Pancreas (tissue), 10 donors: Measurements from ENCODE around the gene THTPA. TPM values are rescaled to one million over a fixed set of nuclear protein-coding genes. Genes with fewer than 3 reads are reported as not detected.
A peak's percentile ranks its signal among the peaks of the same experiment; 100 is the strongest.

ENCODE experiments used
- ATAC-seq, 4 donors: fragments of 200-7000 bp; cut with Tn5 transposase; one replicate each; pipeline versions ENCODE4 v1.8.0 to v1.9.1; 2020; ENCODE audit warnings: mild to moderate bottlenecking in 4 of 4, moderate library complexity in 4 of 4
- DNase-seq, 6 donors: peaks; one replicate each; pipeline ENCODE4 v3.0.0-alpha.2; 2020
- FAIRE-seq: peaks from 2 replicates; lab custom pipeline; 2012; peaks lifted over from hg19 to GRCh38; lab: Jason Lieb, UNC
- H3K27ac ChIP-seq, 4 donors: fragments of 200-600 bp; sonication (generic); 1 replicate in 3 of 4; 2 replicates in 1 of 4; pipeline versions ENCODE4 v1.5.0 to v1.8.0; 2020
- H3K27me3 ChIP-seq, 4 donors: fragments of 200-600 bp; one replicate each; pipeline ENCODE4 v1.8.0; 2021
- H3K36me3 ChIP-seq, 3 donors: fragments of 200-600 bp; sonication (generic) in 1 of 3; one replicate each; pipeline versions ENCODE4 v1.5.0 to v1.8.0; 2020 to 2021
- H3K4me1 ChIP-seq, 3 donors: fragments of 200-600 bp; one replicate each; pipeline ENCODE4 v1.8.0; 2021
- H3K4me3 ChIP-seq, 4 donors: fragments of 200-600 bp; sonication (generic) in 2 of 4; one replicate each; pipeline versions ENCODE4 v1.5.0 to v1.8.0; 2020 to 2021
- H3K9me3 ChIP-seq, 4 donors: fragments of 200-600 bp; one replicate each; pipeline ENCODE4 v1.8.0; 2021
- CTCF ChIP-seq, 4 donors: fragments of 200-600 bp; sonication (generic) in 3 of 4; IDR thresholded peaks; one replicate each; pipeline versions ENCODE4 v1.5.0 to v1.8.0; 2021; ENCODE audit warnings: antibody characterized with exemption in 4 of 4
- WGBS, 2 donors: extraction: QIAGEN DNeasy Blood & Tissue Kit; methylation state at CpG; one replicate each; pipeline ENCODE4 v1.1.7; 2013; 5-methylcytosine and 5-hydroxymethylcytosine counted together
- intact Hi-C, 3 donors: fragments of 100-400 bp; cut with DNase I; formaldehyde crosslinking; loops; one replicate each; pipeline versions ENCODE4 v1.11.1 to v1.14.2; 2022
- polyA plus RNA-seq, 2 donors: library from polyadenylated mRNA; stranded (reverse); fragments of 200-250 nt; gene quantifications; one replicate each; pipeline ENCODE4 v1.2.3, GENCODE V29; 2013
- total RNA-seq, 6 donors: library from RNA; stranded (reverse); fragmentation: NEBNext Ultra II Directional in 4 of 6; extraction: Animal tissue kit (Norgen Biotek cat#: 25700) in 4 of 6; gene quantifications; one replicate each; pipeline versions ENCODE4 v1.2.1 to v1.2.4, GENCODE V29; 2021 to 2023
- donor health status: healthy with polysubstance abuse.
- donor health status: DM: no; HTN: no; CAD: no; lungs with moderate emphysema.
- donor health status: DM: no; HTN: no; CAD: no.
- donor health status: control.
- donor health status: control.
- donor health status: Bipolar disorder and iron deficiency.
- donor health status: DM: yes; HTN: yes; CAD: no.
- donor health status: DM: no; HTN: no; CAD: no.
- donor health status: DM: no; HTN: no; CAD: no.
- donor health status: DM: yes; HTN: yes; CAD: no.

Gene THTPA
- total and polyA plus RNA-seq, 8 donors, result 5.6 to 11.9 (median 9.3) TPM

- no peak for FAIRE-seq
- intact Hi-C loops, result no loop called here
- Histone ChIP-seq H3K4me3 (no peak overlapping the region), H3K27ac (no peak overlapping the region), H3K4me1 (no peaks in the 10 kb centered on the region), H3K36me3 (no peaks in the 10 kb centered on the region), H3K9me3 (no peaks in the 10 kb centered on the region), H3K27me3 (no peaks in the 10 kb centered on the region)
- 73 to 74% methylated on average over 13 of the region's 13 CpGs for WGBS, 2 donors
- no peak for ATAC-seq
- peak in 1 of 6 donors; percentile 23 for DNase-seq
- no peak for TF ChIP-seq CTCF (IDR thresholded peaks at IDR 0.05)
Observed at GRCh38 chr14:23537351-23538049, 18.6 kb upstream of the THTPA start.

DNA sequence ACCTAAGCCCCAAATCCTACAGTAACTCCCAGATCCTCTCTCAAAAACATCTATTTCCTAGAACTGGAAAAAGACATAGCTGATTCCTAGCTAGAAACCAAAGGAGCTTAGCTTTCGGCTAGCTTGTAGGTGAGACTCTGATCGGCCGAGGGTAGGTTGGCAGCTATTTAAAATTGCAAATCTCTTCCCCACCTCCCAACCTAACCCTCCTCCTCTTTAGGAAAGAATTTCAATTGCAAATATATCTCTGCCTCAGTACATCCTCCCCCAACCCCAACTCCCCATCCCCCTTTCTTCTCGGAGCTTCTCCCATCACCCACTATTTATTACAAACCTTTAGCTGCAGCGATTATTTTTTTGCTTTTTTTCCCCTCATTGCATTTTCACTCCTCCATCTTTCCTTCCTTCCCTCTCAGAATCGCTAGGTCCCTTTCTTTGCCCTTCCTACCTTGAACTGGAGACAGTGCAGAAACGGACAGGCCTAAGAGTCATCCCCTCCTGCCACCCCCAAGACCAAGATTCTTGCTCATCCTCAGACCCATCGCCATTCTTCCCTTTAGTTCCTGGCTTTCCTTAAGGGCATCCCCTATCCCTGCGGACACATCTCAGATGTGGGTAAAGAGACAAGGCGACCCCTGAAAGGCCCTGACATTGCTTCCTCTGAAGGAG lies 17.9 kb upstream of the THTPA start:
- DNase-seq (no peak), FAIRE-seq (no peak), ATAC-seq (no peak)
- WGBS, 2 donors, result 79 to 85% methylated on average over 10 of the region's 10 CpGs
- H3K4me3 ChIP-seq, result no peak overlapping the region
- intact Hi-C loops, result no loop called here
- H3K36me3 ChIP-seq, result no peaks in the 10 kb centered on the region
- H3K4me1 ChIP-seq, result no peaks in the 10 kb centered on the region
- H3K9me3 ChIP-seq, result no peaks in the 10 kb centered on the region
- no peak for TF ChIP-seq CTCF (IDR thresholded peaks at IDR 0.05)
- no peak overlapping the region for H3K27ac ChIP-seq
- no peaks in the 10 kb centered on the region for H3K27me3 ChIP-seq

- H3K4me1 ChIP-seq, result no peaks in the 10 kb centered on the region
- intact Hi-C loops, result no loop called here
- H3K9me3 ChIP-seq, result no peaks in the 10 kb centered on the region
- FAIRE-seq (no peak), ATAC-seq (peak in 3 of 4 donors; percentile 33 to 40 (median 38)), DNase-seq (no peak)
- no peaks in the 10 kb centered on the region for H3K36me3 ChIP-seq
- no peak overlapping the region for H3K27ac ChIP-seq
- H3K4me3 ChIP-seq, result no peak overlapping the region
- 56 to 60% methylated on average over 7 of the region's 7 CpGs for WGBS, 2 donors
- no peaks in the 10 kb centered on the region for H3K27me3 ChIP-seq
- no peak for TF ChIP-seq CTCF (IDR thresholded peaks at IDR 0.05)
Observed at GRCh38 chr14:23538785-23539184, 17.3 kb upstream of the THTPA start.

DNA sequence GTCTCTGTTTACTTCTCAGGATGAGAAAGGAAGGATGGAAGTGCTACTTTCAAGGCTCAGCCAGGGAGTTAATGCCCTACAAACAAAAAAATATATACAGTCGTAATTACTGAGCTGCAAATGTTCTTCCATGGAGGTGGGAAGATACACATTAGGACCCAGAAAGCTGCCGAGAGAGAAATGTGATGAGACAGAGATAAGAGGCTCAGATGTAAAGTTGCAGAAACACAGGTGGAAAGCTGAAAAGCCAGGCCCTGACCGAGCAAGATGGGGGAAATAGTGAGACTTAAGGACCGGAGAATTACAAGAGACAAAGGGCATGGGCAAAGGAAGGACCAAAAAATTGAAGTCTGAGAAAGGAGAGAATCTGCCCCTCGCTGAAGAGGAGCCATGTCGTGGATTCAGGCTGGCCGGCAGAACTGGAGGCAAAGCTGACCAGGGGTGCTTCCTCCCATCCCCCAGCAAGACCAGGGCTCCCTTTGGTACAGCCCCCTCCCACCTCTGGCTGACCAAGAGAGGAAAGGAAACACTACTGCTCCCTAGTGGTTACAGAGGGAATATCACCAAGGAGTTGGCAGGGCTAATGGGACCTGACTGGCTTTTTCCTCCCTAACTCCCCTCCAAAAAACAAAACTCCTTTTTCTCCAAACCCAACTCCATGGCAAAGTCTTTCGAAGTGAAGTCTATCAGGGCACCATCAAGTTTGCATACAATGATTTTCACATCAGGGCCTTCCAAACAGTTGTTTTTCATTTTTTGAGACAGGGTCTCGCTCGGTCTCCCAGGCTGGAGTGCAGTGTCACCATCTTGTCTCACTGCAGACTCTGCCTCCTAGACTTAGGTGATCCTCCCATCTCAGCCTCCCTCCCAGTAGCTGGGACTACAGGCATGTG lies 16.6 kb upstream of the THTPA start:
- Histone ChIP-seq H3K27ac (no peak overlapping the region), H3K4me1 (no peaks in the 10 kb centered on the region), H3K36me3 (no peaks in the 10 kb centered on the region), H3K9me3 (no peaks in the 10 kb centered on the region), H3K4me3 (no peak overlapping the region), H3K27me3 (no peaks in the 10 kb centered on the region)
- TF ChIP-seq CTCF (IDR thresholded peaks at IDR 0.05), result peak; percentile 51 to 79 (median 67)
- whole genome bisulfite sequencing, 2 donors, result 33 to 41% methylated on average over 10 of the region's 10 CpGs
- ATAC-seq, result peak; percentile 55 to 93 (median 86)
- intact Hi-C loops, result no loop called here
- no peak for DNase-seq
- no peak for FAIRE-seq
